SJCRH30 (cell line): ENCODE measurements around the gene FMN1. TPM values are rescaled to one million over a fixed set of nuclear protein-coding genes. Genes with fewer than 3 reads are reported as not detected.

Source experiments
- DNase-seq, 2 experiments: peaks; one replicate each; pipeline ENCODE4 v3.0.0-alpha.2; 2015 to 2020
- H3K27ac ChIP-seq: fragments of 250-450 bp; sonication (Bioruptor Pico); 2 replicates; pipeline ENCODE4 v1.5.1; 2020; ENCODE audit warnings: mild to moderate bottlenecking, moderate library complexity
- H3K27me3 ChIP-seq: fragments of 250-450 bp; sonication (Bioruptor Pico); 2 replicates; pipeline ENCODE4 v1.5.1; 2020; ENCODE audit warnings: mild to moderate bottlenecking, moderate library complexity
- H3K36me3 ChIP-seq: fragments of 250-450 bp; sonication (Bioruptor Pico); 2 replicates; pipeline ENCODE4 v1.5.1; 2020; ENCODE audit warnings: mild to moderate bottlenecking, moderate library complexity
- H3K4me1 ChIP-seq: fragments of 250-450 bp; sonication (Bioruptor Pico); 2 replicates; pipeline ENCODE4 v1.5.1; 2020; ENCODE audit warnings: mild to moderate bottlenecking, moderate library complexity
- H3K4me3 ChIP-seq: fragments of 250-450 bp; sonication (Bioruptor Pico); 2 replicates; pipeline ENCODE4 v1.5.1; 2020; ENCODE audit warnings: mild to moderate bottlenecking, moderate library complexity
- H3K9me3 ChIP-seq: fragments of 250-450 bp; sonication (Bioruptor Pico); replicated peaks from 2 replicates; pipeline ENCODE4 v1.5.1; 2020; ENCODE audit warnings: mild to moderate bottlenecking, moderate library complexity
- total RNA-seq: library from RNA; depleted of rRNA; stranded (reverse); fragments of >200 nt; shearing (Covaris generic); gene quantifications from 2 replicates; pipeline ENCODE4 v1.2.3, GENCODE V29; 2014; rRNA removed

Gene FMN1
- total RNA-seq, 1 experiment from 2014 or later = 21.2 TPM

- Histone ChIP-seq H3K36me3 (no peaks in the 10 kb centered on the region), H3K4me1 (peaks cover 15% of the 10 kb centered on the region), H3K27ac (peak overlapping the region; percentile 97), H3K27me3 (no peaks in the 10 kb centered on the region), H3K4me3 (peak overlapping the region; percentile 77), H3K9me3 (no peaks in the 10 kb centered on the region)
- DNase-seq = peak in 1 of 2 experiments; percentile 23
Observed at GRCh38 chr15:32716216-32716914, 478.1 kb downstream of the FMN1 start.

Other genes with a start within 250 kb of the FMN1 start
- 20.0 and 23.4 TPM in 2 replicates for gene RYR3, start 116.3 kb upstream of the FMN1 start, total RNA-seq